Thyroid gland (tissue), 4 donors: ENCODE measurements around the gene SHROOM2.

Experiments
- CTCF ChIP-seq, 6 experiments: fragments of 200-600 bp in 3 of 6; fragments of 450-650 bp in 3 of 6; sonication (generic) in 3 of 6; IDR thresholded peaks; one replicate each; pipeline ENCODE4 v1.5.1; 2016 to 2019; ENCODE audit warnings: antibody characterized with exemption in 6 of 6, mild to moderate bottlenecking in 2 of 6, inconsistent platforms in 1 of 6, moderate library complexity in 1 of 6
- POLR2A ChIP-seq, 2 donors: fragments of 450-650 bp; IDR thresholded peaks; one replicate each; pipeline ENCODE4 v1.6.1; 2017; ENCODE audit warnings: antibody characterized with exemption in 2 of 2, mild to moderate bottlenecking in 2 of 2, moderate library complexity in 1 of 2

DNA sequence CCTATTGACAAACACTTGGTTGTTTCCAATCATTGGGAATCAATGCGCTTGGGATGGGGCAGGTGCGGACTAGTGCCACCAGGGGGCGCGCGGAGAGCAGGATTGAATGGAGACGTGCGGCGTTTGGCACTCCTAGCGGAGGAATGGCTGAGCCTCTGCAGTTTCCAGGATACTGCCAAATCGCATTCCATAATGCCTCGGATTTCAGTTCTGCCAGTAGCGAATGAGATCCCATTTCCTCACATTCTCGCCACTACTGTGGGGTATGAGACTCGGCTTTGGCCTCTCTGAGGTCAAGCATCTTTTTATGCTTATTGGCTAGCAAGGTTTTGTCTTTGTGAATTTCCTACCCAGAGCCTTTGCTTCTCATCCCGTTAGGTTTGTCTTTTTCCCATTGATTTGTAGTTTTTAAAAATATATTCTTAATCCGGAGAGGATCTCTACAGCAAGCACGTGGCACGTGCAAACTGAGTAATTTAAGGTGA lies 209.7 kb downstream of the SHROOM2 start:
- peak; percentile 75 to 99 (median 88) for TF ChIP-seq CTCF (IDR thresholded peaks at IDR 0.05)
- TF ChIP-seq POLR2A (IDR thresholded peaks at IDR 0.05), result no peak
